ENCODE results near the gene MVB12B.

Gene MVB12B

DNA sequence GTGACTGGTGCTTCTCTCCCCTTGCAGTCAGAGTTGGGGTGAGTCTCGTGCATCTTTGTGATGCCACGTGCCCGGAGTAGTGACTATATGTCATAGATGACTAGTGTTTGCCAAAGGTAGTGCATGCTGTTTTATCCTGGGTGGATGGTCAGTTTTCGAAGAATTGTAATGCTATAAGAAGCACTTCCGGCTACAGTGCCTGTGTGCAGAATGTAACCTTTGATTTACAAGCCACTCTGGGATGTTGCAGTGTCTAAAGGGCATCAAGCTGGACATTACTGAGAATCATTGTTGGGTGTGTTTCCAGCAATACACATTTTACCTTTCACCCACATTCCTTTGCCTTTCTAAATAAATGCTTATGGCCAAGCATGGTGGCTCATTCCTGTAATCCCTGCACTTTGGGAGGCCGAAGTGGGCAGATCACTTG, 16.7 kb downstream of the MVB12B start:
- TF ChIP-seq, protein P1, sequence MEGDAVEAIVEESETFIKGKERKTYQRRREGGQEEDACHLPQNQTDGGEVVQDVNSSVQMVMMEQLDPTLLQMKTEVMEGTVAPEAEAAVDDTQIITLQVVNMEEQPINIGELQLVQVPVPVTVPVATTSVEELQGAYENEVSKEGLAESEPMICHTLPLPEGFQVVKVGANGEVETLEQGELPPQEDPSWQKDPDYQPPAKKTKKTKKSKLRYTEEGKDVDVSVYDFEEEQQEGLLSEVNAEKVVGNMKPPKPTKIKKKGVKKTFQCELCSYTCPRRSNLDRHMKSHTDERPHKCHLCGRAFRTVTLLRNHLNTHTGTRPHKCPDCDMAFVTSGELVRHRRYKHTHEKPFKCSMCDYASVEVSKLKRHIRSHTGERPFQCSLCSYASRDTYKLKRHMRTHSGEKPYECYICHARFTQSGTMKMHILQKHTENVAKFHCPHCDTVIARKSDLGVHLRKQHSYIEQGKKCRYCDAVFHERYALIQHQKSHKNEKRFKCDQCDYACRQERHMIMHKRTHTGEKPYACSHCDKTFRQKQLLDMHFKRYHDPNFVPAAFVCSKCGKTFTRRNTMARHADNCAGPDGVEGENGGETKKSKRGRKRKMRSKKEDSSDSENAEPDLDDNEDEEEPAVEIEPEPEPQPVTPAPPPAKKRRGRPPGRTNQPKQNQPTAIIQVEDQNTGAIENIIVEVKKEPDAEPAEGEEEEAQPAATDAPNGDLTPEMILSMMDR (IDR thresholded peaks at IDR 0.05; ENCODE audit: extremely low read depth, insufficient read depth, missing control alignments): no peak
- DNase-seq (ENCODE audit: low spot score): no peak
- in situ Hi-C loops (cut with MboI; ENCODE audit: low pct_unique_long_range_greater_than_20kb, low sequenced_read_pairs, unreplicated experiment): no loop called here

DNA sequence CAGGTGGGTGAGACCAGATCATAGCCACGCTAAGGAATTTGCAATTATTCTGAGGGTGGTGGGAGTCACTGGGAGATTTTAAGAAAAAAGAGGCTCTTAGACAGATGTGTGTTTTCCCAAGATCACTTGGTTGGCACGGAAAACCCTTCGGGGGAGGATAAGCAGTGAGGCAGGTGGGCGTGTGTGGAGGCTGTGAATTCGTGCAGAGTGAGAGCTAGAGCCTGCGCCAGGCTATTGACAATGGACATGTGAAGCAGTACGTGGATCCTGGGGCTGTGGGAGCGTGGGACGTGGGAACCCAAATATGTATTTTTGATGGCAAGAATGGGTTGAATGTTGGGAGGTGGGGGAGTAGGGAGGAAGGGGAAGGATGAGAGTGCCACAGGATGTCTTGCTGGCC, 19.4 kb downstream of the MVB12B start:
- DNase-seq (ENCODE audit: low spot score): no peak
- TF ChIP-seq, protein P1 (IDR thresholded peaks at IDR 0.05; ENCODE audit: extremely low read depth, insufficient read depth, missing control alignments): no peak
- in situ Hi-C loops (cut with MboI; ENCODE audit: low pct_unique_long_range_greater_than_20kb, low sequenced_read_pairs, unreplicated experiment): no loop called here

DNA sequence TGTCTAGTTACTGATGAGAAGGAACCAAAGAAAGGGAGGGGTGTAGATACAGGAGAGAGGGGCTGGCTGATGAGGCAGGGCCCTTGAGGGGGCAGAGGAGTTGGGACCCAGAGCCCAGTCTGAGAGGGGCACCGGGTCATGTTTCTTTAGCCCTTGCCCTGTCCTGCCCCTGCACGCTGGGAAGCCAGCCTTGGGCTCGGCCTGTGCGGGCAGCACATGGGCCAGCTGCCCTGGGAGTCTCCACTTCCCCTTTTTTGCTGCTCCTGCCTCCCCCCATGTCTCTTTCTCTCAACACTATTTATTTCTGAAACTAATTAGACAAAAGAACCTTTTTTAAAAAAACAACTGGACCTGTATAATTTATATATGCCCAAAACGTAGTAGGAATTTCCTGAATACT, 20.5 kb downstream of the MVB12B start:
- TF ChIP-seq, protein P1 (IDR thresholded peaks at IDR 0.05; ENCODE audit: extremely low read depth, insufficient read depth, missing control alignments): no peak
- in situ Hi-C loops (cut with MboI; ENCODE audit: low pct_unique_long_range_greater_than_20kb, low sequenced_read_pairs, unreplicated experiment): no loop called here
- no peak for DNase-seq (ENCODE audit: low spot score)

DNA sequence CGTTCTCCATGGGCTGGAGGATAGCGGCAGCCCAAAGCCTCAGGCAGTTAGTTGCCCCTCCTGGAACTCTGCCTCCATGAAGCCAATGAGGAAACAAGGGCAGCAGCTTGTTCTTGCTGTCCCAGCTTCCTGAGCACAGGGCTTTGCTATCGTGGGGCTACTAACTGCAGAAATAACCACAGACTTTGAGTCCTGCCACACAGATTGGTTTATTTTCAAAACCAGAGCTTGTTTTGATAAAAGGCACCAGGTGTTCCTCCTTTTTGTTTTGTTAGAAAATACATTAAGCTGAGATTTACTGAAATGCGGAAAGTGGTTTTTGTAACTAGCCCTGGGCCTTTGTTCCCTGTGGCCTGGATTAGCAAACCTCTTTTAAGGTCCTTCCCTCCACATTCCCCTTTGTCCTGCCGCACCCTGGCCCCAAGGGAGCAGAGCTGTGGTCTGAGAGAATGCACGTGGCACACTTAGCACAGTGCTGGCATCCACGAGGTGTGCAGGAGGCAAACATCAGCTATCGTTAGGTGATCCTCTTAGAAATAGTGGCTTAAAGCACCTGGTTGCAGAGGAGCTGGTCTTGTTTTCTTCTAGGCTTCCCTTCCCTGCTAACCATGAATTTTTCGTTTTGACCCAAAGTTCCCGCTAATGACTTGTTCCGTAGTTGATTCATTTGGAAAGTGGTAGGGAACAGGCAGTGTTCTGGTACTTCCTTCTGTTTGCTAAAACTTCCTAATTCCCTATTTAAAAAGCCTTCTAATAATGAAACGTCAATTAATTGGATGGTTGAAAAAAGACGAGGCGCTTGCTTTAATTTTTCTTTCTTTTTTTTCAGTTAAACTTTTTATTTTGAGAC, 21.5 kb downstream of the MVB12B start:
- TF ChIP-seq, protein P1 (IDR thresholded peaks at IDR 0.05; ENCODE audit: extremely low read depth, insufficient read depth, missing control alignments): no peak
- DNase-seq (ENCODE audit: low spot score): no peak
- in situ Hi-C loops (cut with MboI; ENCODE audit: low pct_unique_long_range_greater_than_20kb, low sequenced_read_pairs, unreplicated experiment): no loop called here

DNA sequence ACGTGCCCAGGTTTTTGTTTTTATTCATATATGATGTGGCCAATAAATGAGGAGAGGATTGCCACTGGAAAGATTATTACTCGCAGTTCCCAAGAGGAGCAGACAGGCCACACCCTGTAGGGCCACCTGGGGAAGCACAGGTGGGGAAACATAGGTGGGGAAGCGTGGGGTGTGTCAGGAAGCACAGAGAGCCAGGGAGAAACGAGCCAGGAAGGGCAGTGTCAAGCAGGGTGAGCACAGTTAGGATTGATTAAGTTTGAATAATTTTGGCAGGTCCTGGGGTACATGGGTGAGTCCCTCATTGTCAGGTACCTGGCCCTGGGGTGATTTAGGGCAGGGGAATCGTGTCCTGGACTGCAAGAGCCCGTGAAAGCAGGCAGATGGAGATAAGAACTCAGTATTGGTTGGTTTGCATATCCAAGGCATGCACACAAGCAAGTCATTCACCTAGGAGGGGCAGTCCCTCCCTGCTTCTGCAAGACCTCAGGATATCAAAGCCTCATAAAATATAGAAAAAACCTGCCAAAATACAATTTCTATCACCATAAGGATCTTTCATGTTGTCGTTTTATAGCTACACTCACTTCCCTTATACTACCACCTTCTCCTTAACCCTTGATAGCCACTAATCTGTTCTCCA, 22.4 kb downstream of the MVB12B start:
- TF ChIP-seq, protein P1 (IDR thresholded peaks at IDR 0.05; ENCODE audit: extremely low read depth, insufficient read depth, missing control alignments): no peak
- no peak for DNase-seq (ENCODE audit: low spot score)
- in situ Hi-C loops (cut with MboI; ENCODE audit: low pct_unique_long_range_greater_than_20kb, low sequenced_read_pairs, unreplicated experiment): no loop called here

DNA sequence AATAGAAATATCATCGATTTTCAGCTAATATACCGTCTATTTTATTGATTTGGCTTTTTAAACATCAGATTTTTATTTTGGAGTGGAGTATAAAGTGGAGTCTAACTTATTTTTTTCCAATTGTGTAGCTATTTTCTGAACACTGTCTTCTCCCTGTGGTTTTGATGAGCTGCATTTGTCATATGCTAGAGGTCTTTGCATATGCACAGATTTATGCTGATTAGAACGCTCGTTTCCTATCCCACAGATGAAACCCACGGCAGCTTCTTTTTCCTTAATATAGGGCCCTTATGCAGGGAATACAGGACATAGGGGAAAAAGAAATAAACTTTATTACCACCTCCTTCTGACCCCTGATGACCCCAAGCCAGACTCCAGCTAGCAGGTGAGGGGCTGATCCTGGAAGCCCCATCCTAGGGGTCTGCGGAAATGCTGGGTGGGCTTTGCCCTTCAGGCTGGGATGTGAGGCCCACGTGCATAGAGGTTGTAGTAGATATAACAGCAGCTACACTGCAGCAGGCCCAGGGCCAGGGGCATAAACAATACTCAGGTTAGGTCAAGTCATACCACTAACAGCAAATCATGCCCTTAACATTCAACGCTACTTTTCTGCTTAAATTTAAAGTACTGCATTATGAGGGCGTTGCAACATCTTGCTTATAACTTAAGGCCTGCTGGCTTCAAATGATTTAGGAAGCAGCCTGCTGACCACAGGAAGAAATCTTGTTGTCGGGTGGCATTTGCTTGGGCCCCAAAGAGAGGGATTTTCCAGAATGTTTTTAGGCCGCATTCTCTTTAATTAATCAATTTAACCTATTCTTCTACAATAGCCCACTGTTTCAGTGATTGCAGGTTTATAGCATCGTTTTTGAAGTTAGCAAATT, 28.5 kb downstream of the MVB12B start:
- TF ChIP-seq, protein P1 (IDR thresholded peaks at IDR 0.05; ENCODE audit: extremely low read depth, insufficient read depth, missing control alignments): no peak
- DNase-seq (ENCODE audit: low spot score): no peak
- in situ Hi-C loops (cut with MboI; ENCODE audit: low pct_unique_long_range_greater_than_20kb, low sequenced_read_pairs, unreplicated experiment): no loop called here
